ENCODE measurements around the gene RIBC2.
"Not testable (repeated sequence)": the region's sequence is repeated elsewhere in the genome, so short reads cannot be mapped to it uniquely, and the experiment has no call there.

Gene RIBC2

GRCh38 chr22:45445031-45445710 is 31.7 kb downstream of the RIBC2 start:
- TF ChIP-seq CTCF (conservative IDR thresholded peaks at IDR 0.05; ENCODE audit: low read length) (no peak), EZH2phosphoT487 (IDR thresholded peaks at IDR 0.05; ENCODE audit: borderline replicate concordance) (no peak)
- Histone ChIP-seq H3K36me3 (ENCODE audit: insufficient read depth, low read length) (no peaks in the 10 kb centered on the region), H3K9ac (ENCODE audit: low read depth, low read length, poor library complexity, severe bottlenecking) (no peak overlapping the region), H3K4me2 (ENCODE audit: low read depth, low read length, poor library complexity, severe bottlenecking) (no peak overlapping the region), H3K9me3 (ENCODE audit: insufficient read depth, low read depth, low read length) (no peaks in the 10 kb centered on the region), H3K9me2 (replicated peaks; ENCODE audit: low read depth, low read length) (no peaks in the 10 kb centered on the region), H3K4me3 (ENCODE audit: low read length, poor library complexity, severe bottlenecking) (no peak overlapping the region), H3K79me2 (ENCODE audit: insufficient read depth, low read length) (no peaks in the 10 kb centered on the region), H3K27me3 (ENCODE audit: insufficient read depth, low read length, poor library complexity, severe bottlenecking) (no peaks in the 10 kb centered on the region), H3F3A (ENCODE audit: low read depth) (no peaks in the 10 kb centered on the region), H4K20me1 (ENCODE audit: insufficient read depth, low read length, poor library complexity, severe bottlenecking) (no peaks in the 10 kb centered on the region), H2AFZ (ENCODE audit: low read length) (no peak overlapping the region), H3K4me1 (ENCODE audit: insufficient read depth, low read length, poor library complexity, severe bottlenecking) (peaks cover 3% of the 10 kb centered on the region)

- Histone ChIP-seq H3K9me3 (ENCODE audit: insufficient read depth, low read depth, low read length) (no peaks in the 10 kb centered on the region), H4K20me1 (ENCODE audit: insufficient read depth, low read length, poor library complexity, severe bottlenecking) (no peaks in the 10 kb centered on the region), H3F3A (ENCODE audit: low read depth) (no peaks in the 10 kb centered on the region), H3K36me3 (ENCODE audit: insufficient read depth, low read length) (no peaks in the 10 kb centered on the region), H3K27me3 (ENCODE audit: insufficient read depth, low read length, poor library complexity, severe bottlenecking) (no peaks in the 10 kb centered on the region), H3K9me2 (replicated peaks; ENCODE audit: low read depth, low read length) (no peaks in the 10 kb centered on the region), H3K79me2 (ENCODE audit: insufficient read depth, low read length) (no peaks in the 10 kb centered on the region), H3K4me3 (ENCODE audit: low read length, poor library complexity, severe bottlenecking) (no peak overlapping the region), H3K9ac (ENCODE audit: low read depth, low read length, poor library complexity, severe bottlenecking) (no peak overlapping the region), H3K4me1 (ENCODE audit: insufficient read depth, low read length, poor library complexity, severe bottlenecking) (no peaks in the 10 kb centered on the region), H3K4me2 (ENCODE audit: low read depth, low read length, poor library complexity, severe bottlenecking) (no peak overlapping the region), H2AFZ (ENCODE audit: low read length) (no peak overlapping the region)
- no peak for TF ChIP-seq CTCF (conservative IDR thresholded peaks at IDR 0.05; ENCODE audit: low read length)
- no peak for TF ChIP-seq EZH2phosphoT487 (IDR thresholded peaks at IDR 0.05; ENCODE audit: borderline replicate concordance)
These were observed 32.7 kb downstream of the RIBC2 start for GRCh38 chr22:45446216-45446615.

GRCh38 chr22:45447596-45447995 is 34.1 kb downstream of the RIBC2 start:
- H3K9ac ChIP-seq (ENCODE audit: low read depth, low read length, poor library complexity, severe bottlenecking); H3K4me3 ChIP-seq (ENCODE audit: low read length, poor library complexity, severe bottlenecking); H3K4me2 ChIP-seq (ENCODE audit: low read depth, low read length, poor library complexity, severe bottlenecking); H3K4me1 ChIP-seq (ENCODE audit: insufficient read depth, low read length, poor library complexity, severe bottlenecking); H3K79me2 ChIP-seq (ENCODE audit: insufficient read depth, low read length); H4K20me1 ChIP-seq (ENCODE audit: insufficient read depth, low read length, poor library complexity, severe bottlenecking); H3K27me3 ChIP-seq (ENCODE audit: insufficient read depth, low read length, poor library complexity, severe bottlenecking); H3K9me2 ChIP-seq (replicated peaks; ENCODE audit: low read depth, low read length); H3F3A ChIP-seq (ENCODE audit: low read depth); H3K36me3 ChIP-seq (ENCODE audit: insufficient read depth, low read length); H2AFZ ChIP-seq (ENCODE audit: low read length); H3K9me3 ChIP-seq (ENCODE audit: insufficient read depth, low read depth, low read length): not testable (repeated sequence)

GRCh38 chr22:45448431-45448830 is 34.9 kb downstream of the RIBC2 start:
- no peaks in the 10 kb centered on the region for H3K79me2 ChIP-seq (ENCODE audit: insufficient read depth, low read length)
- H3K4me3 ChIP-seq (ENCODE audit: low read length, poor library complexity, severe bottlenecking), result no peak overlapping the region
- H3K9ac ChIP-seq (ENCODE audit: low read depth, low read length, poor library complexity, severe bottlenecking), result no peak overlapping the region
- no peaks in the 10 kb centered on the region for H4K20me1 ChIP-seq (ENCODE audit: insufficient read depth, low read length, poor library complexity, severe bottlenecking)
- no peaks in the 10 kb centered on the region for H3F3A ChIP-seq (ENCODE audit: low read depth)
- H2AFZ ChIP-seq (ENCODE audit: low read length), result no peak overlapping the region
- no peaks in the 10 kb centered on the region for H3K4me1 ChIP-seq (ENCODE audit: insufficient read depth, low read length, poor library complexity, severe bottlenecking)
- no peaks in the 10 kb centered on the region for H3K9me3 ChIP-seq (ENCODE audit: insufficient read depth, low read depth, low read length)
- no peak overlapping the region for H3K4me2 ChIP-seq (ENCODE audit: low read depth, low read length, poor library complexity, severe bottlenecking)
- no peaks in the 10 kb centered on the region for H3K27me3 ChIP-seq (ENCODE audit: insufficient read depth, low read length, poor library complexity, severe bottlenecking)
- H3K9me2 ChIP-seq (replicated peaks; ENCODE audit: low read depth, low read length), result no peaks in the 10 kb centered on the region
- H3K36me3 ChIP-seq (ENCODE audit: insufficient read depth, low read length), result no peaks in the 10 kb centered on the region
- TF ChIP-seq EZH2phosphoT487 (IDR thresholded peaks at IDR 0.05; ENCODE audit: borderline replicate concordance), result no peak
- TF ChIP-seq CTCF (conservative IDR thresholded peaks at IDR 0.05; ENCODE audit: low read length), result no peak

- not testable (repeated sequence) for H3K9me3 ChIP-seq (ENCODE audit: insufficient read depth, low read depth, low read length); H3K36me3 ChIP-seq (ENCODE audit: insufficient read depth, low read length); H4K20me1 ChIP-seq (ENCODE audit: insufficient read depth, low read length, poor library complexity, severe bottlenecking); H2AFZ ChIP-seq (ENCODE audit: low read length); H3K9me2 ChIP-seq (replicated peaks; ENCODE audit: low read depth, low read length); H3K9ac ChIP-seq (ENCODE audit: low read depth, low read length, poor library complexity, severe bottlenecking); H3K4me1 ChIP-seq (ENCODE audit: insufficient read depth, low read length, poor library complexity, severe bottlenecking); H3F3A ChIP-seq (ENCODE audit: low read depth); H3K4me3 ChIP-seq (ENCODE audit: low read length, poor library complexity, severe bottlenecking); H3K4me2 ChIP-seq (ENCODE audit: low read depth, low read length, poor library complexity, severe bottlenecking); H3K79me2 ChIP-seq (ENCODE audit: insufficient read depth, low read length); H3K27me3 ChIP-seq (ENCODE audit: insufficient read depth, low read length, poor library complexity, severe bottlenecking)
These were observed 35.9 kb downstream of the RIBC2 start for GRCh38 chr22:45449442-45449841.

Data from Loucy (cell line).